ENCODE data around the gene RCBTB2.

GRCh38 chr13:48535766-48536165 lies 2.9 kb upstream of the RCBTB2 start:
- TF ChIP-seq POLR2A (IDR thresholded peaks at IDR 0.05) (no peak), EP300 (IDR thresholded peaks at IDR 0.05) (no peak), CTCF (IDR thresholded peaks at IDR 0.05) (no peak), POLR2AphosphoS5 (IDR thresholded peaks at IDR 0.05) (no peak)
